ENCODE measurements around the gene ERGIC1. TPM values are rescaled to one million over a fixed set of nuclear protein-coding genes. Genes with fewer than 3 reads are reported as not detected.

The ERGIC1 gene
- total and polyA plus RNA-seq, 2 of the 13 experiments (the other 11 are each of a cell fraction or from before 2014, with no cell fraction given): 78.5 to 184 TPM

GRCh38 chr5:172858990-172859811 is 25.1 kb downstream of the ERGIC1 start (continued):
- TF ChIP-seq ZNF432 (CRISPR knock-in tag; IDR thresholded peaks at IDR 0.05; ENCODE audit: borderline replicate concordance): no peak
- TF ChIP-seq RBM22 (optimal IDR thresholded peaks at IDR 0.05; ENCODE audit: low read length): no peak
- TF ChIP-seq ZNF3 (CRISPR knock-in tag; IDR thresholded peaks at IDR 0.05): no peak
- peak; percentile 81; the same call in 1 of the 2 replicates for TF ChIP-seq ZNF205 (CRISPR knock-in tag; IDR thresholded peaks at IDR 0.05)
- TF ChIP-seq ZSCAN31 (CRISPR knock-in tag; IDR thresholded peaks at IDR 0.05; ENCODE audit: low read depth): peak; percentile 77
- no peak; the same call in 1 of the 2 replicates for TF ChIP-seq ZNF558 (CRISPR knock-in tag; IDR thresholded peaks at IDR 0.05; ENCODE audit: borderline replicate concordance)
- TF ChIP-seq TOPORS (CRISPR knock-in tag; IDR thresholded peaks at IDR 0.05): peak; percentile 35; the same call in 1 of the 2 replicates
- TF ChIP-seq ZSCAN25 (CRISPR knock-in tag; IDR thresholded peaks at IDR 0.05): peak; percentile 70; the same call in 1 of the 2 replicates
- peak; percentile 10; the same call in 1 of the 2 replicates for TF ChIP-seq ZNF670 (CRISPR knock-in tag; IDR thresholded peaks at IDR 0.05; ENCODE audit: borderline replicate concordance)
- peak; percentile 73; the same call in 1 of the 2 replicates for TF ChIP-seq ZBTB10 (CRISPR knock-in tag; IDR thresholded peaks at IDR 0.05; ENCODE audit: borderline replicate concordance)
- TF ChIP-seq ZNF143 (CRISPR knock-in tag; IDR thresholded peaks at IDR 0.05): no peak; the same call in 1 of the 2 replicates
- no peak for TF ChIP-seq GLMP (CRISPR knock-in tag; IDR thresholded peaks at IDR 0.05; ENCODE audit: borderline replicate concordance)
- no peak for TF ChIP-seq AFF4 (CRISPR knock-in tag; IDR thresholded peaks at IDR 0.05)
- no peak for TF ChIP-seq PRDM15 (CRISPR knock-in tag; IDR thresholded peaks at IDR 0.05)
